Smooth muscle cell (in vitro differentiated cells): ENCODE measurements around the gene C1QTNF8. TPM values are rescaled to one million over a fixed set of nuclear protein-coding genes. Genes with fewer than 3 reads are reported as not detected.

Experiments used
- DNase-seq: peaks from one replicate; lab custom pipeline; 2025; ENCODE audit not compliant: unreplicated experiment; lab: John Stamatoyannopoulos, UW
- H2AFZ ChIP-seq: fragments of 200-600 bp; sonication (generic); 2 replicates; pipeline ENCODE4 v1.6.0; 2016; ENCODE audit warnings: antibody characterized with exemption, low read depth, mild to moderate bottlenecking
- H3F3A ChIP-seq: fragments of 200-600 bp; sonication (generic); 2 replicates; pipeline ENCODE4 v1.6.0; 2017; ENCODE audit warnings: antibody characterized with exemption, low read depth
- H3K27ac ChIP-seq: fragments of 200-600 bp; sonication (generic); 2 replicates; pipeline ENCODE4 v1.5.1; 2016; ENCODE audit warnings: low read depth, mild to moderate bottlenecking
- H3K27me3 ChIP-seq: fragments of 200-600 bp; sonication (generic); 2 replicates; pipeline ENCODE4 v1.6.1; 2016; ENCODE audit warnings: low read depth, mild to moderate bottlenecking
- H3K36me3 ChIP-seq: fragments of 200-600 bp; sonication (generic); 2 replicates; pipeline ENCODE4 v1.5.1; 2016; ENCODE audit warnings: low read depth
- H3K4me1 ChIP-seq: fragments of 200-600 bp; sonication (generic); 2 replicates; pipeline ENCODE4 v1.5.1; 2016; ENCODE audit warnings: low read depth
- H3K4me2 ChIP-seq: fragments of 200-600 bp; sonication (generic); 2 replicates; pipeline ENCODE4 v1.6.0; 2016; ENCODE audit warnings: mild to moderate bottlenecking
- H3K4me3 ChIP-seq: fragments of 200-600 bp; sonication (generic); 2 replicates; pipeline ENCODE4 v1.5.1; 2016; ENCODE audit warnings: mild to moderate bottlenecking
- H3K79me2 ChIP-seq: fragments of 200-600 bp; sonication (generic); 2 replicates; pipeline ENCODE4 v1.6.0; 2016; ENCODE audit warnings: low read depth, mild to moderate bottlenecking
- H3K9ac ChIP-seq: fragments of 200-600 bp; sonication (generic); 2 replicates; pipeline ENCODE4 v1.6.0; 2016; ENCODE audit warnings: low read depth
- H3K9me3 ChIP-seq: fragments of 200-600 bp; sonication (generic); replicated peaks from 2 replicates; pipeline ENCODE4 v1.5.1; 2016; ENCODE audit warnings: low read depth
- H4K20me1 ChIP-seq: fragments of 200-600 bp; sonication (generic); 2 replicates; pipeline ENCODE4 v1.6.0; 2016; ENCODE audit warnings: low read depth
- WGBS: methylation state at CpG from one replicate; pipeline ENCODE4 v1.1.7; 2016; ENCODE audit warnings: low lambda C conversion rate; 5-methylcytosine and 5-hydroxymethylcytosine counted together
- polyA plus RNA-seq: library from polyadenylated mRNA; unstranded; fragments of >200 nt; fragmentation: Nextera tagmentation; extraction: Ambion mirVana; gene quantifications from 2 replicates; pipeline ENCODE4 v1.2.1, GENCODE V29; 2016
- total RNA-seq: library from RNA; depleted of rRNA; stranded (reverse); fragments of >200 nt; gene quantifications from 2 replicates; pipeline ENCODE4 v1.2.3, GENCODE V29; 2014
- TF ChIP-seq, protein P1 (sequence below): fragments of 200-600 bp; sonication (generic); IDR thresholded peaks from 2 replicates; pipeline ENCODE4 v1.5.1; 2017; ENCODE audit warnings: borderline replicate concordance, mild to moderate bottlenecking, antibody characterized with exemption; ENCODE audit not compliant: insufficient read depth, poor library complexity, severe bottlenecking

The C1QTNF8 gene
- total and polyA plus RNA-seq, 2 experiments from 2014 or later: not detected

- Histone ChIP-seq H3K27ac (no peak overlapping the region), H4K20me1 (no peaks in the 10 kb centered on the region), H2AFZ (no peak overlapping the region), H3K79me2 (no peaks in the 10 kb centered on the region), H3K9ac (no peak overlapping the region), H3K9me3 (no peaks in the 10 kb centered on the region), H3K27me3 (peaks cover 6% of the 10 kb centered on the region), H3K36me3 (no peaks in the 10 kb centered on the region), H3K4me2 (no peak overlapping the region), H3K4me1 (no peaks in the 10 kb centered on the region), H3F3A (no peaks in the 10 kb centered on the region), H3K4me3 (no peak overlapping the region)
- 77% methylated on average over 42 of the region's 42 CpGs for WGBS
- DNase-seq: no peak
- TF ChIP-seq, protein P1, sequence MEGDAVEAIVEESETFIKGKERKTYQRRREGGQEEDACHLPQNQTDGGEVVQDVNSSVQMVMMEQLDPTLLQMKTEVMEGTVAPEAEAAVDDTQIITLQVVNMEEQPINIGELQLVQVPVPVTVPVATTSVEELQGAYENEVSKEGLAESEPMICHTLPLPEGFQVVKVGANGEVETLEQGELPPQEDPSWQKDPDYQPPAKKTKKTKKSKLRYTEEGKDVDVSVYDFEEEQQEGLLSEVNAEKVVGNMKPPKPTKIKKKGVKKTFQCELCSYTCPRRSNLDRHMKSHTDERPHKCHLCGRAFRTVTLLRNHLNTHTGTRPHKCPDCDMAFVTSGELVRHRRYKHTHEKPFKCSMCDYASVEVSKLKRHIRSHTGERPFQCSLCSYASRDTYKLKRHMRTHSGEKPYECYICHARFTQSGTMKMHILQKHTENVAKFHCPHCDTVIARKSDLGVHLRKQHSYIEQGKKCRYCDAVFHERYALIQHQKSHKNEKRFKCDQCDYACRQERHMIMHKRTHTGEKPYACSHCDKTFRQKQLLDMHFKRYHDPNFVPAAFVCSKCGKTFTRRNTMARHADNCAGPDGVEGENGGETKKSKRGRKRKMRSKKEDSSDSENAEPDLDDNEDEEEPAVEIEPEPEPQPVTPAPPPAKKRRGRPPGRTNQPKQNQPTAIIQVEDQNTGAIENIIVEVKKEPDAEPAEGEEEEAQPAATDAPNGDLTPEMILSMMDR: no peak
These were observed 12.5 kb upstream of the C1QTNF8 start for GRCh38 chr16:1108299-1109252.

- no peaks in the 10 kb centered on the region for H3K79me2 ChIP-seq
- H3K27me3 ChIP-seq: peaks cover 8% of the 10 kb centered on the region
- H3K27ac ChIP-seq: no peak overlapping the region
- no peaks in the 10 kb centered on the region for H4K20me1 ChIP-seq
- TF ChIP-seq, protein P1: no peak
- H2AFZ ChIP-seq: no peak overlapping the region
- no peak overlapping the region for H3K4me2 ChIP-seq
- 89% methylated on average over 10 of the region's 12 CpGs for WGBS
- no peaks in the 10 kb centered on the region for H3F3A ChIP-seq
- H3K4me3 ChIP-seq: no peak overlapping the region
- no peaks in the 10 kb centered on the region for H3K36me3 ChIP-seq
- no peak overlapping the region for H3K9ac ChIP-seq
- peaks cover 5% of the 10 kb centered on the region for H3K4me1 ChIP-seq
- no peaks in the 10 kb centered on the region for H3K9me3 ChIP-seq
- DNase-seq: no peak
These were observed 11.7 kb upstream of the C1QTNF8 start for GRCh38 chr16:1107731-1108130.

DNA sequence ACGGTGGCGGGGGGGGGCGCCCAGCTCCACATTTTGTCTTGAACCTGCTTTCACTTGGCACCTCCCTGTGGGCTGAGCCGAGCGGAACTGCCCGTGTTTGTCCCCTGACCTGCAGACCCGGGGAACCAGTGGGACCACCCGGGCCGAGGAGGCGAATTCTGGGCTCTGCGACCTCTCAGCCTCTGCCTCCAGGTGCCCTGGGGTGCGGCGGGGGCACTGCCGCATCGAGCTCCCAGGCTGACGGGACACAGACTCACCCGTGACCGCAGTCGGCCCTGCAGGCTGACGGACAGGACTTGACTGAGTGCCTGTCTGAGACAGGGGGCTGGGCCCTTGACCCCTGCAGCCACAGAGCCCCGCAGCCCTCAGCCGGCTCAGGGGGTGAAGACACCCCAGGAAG is 11.1 kb upstream of the C1QTNF8 start:
- H3K36me3 ChIP-seq: no peaks in the 10 kb centered on the region
- H3K4me3 ChIP-seq: no peak overlapping the region
- WGBS: 84% methylated on average over 22 of the region's 22 CpGs
- H3F3A ChIP-seq: no peaks in the 10 kb centered on the region
- no peak overlapping the region for H3K4me2 ChIP-seq
- DNase-seq: no peak
- no peaks in the 10 kb centered on the region for H4K20me1 ChIP-seq
- H3K27ac ChIP-seq: no peak overlapping the region
- peaks cover 8% of the 10 kb centered on the region for H3K27me3 ChIP-seq
- H3K9ac ChIP-seq: no peak overlapping the region
- H3K79me2 ChIP-seq: no peaks in the 10 kb centered on the region
- no peak overlapping the region for H2AFZ ChIP-seq
- peaks cover 5% of the 10 kb centered on the region for H3K4me1 ChIP-seq
- TF ChIP-seq, protein P1: no peak
- no peaks in the 10 kb centered on the region for H3K9me3 ChIP-seq
